Activated naive CD8-positive, alpha-beta T cell treated with anti-CD3 and anti-CD28 coated beads, Interleukin-2, amount 10 ng/mL, durations not matched to agents 7 days and 5 days (primary cell): ENCODE measurements around the gene CBLN3. TPM values are rescaled to one million over a fixed set of nuclear protein-coding genes. Genes with fewer than 3 reads are reported as not detected.
A peak's percentile ranks its signal among the peaks of the same experiment; 100 is the strongest.

Experiments
- ATAC-seq: fragments of 150-1000 bp; cut with Tn5 transposase; one replicate; pipeline ENCODE4 v1.10.0; 2021; ENCODE audit warnings: low read depth, moderate library complexity
- POLR2A ChIA-PET: fragments of 350-600 bp; sonication (Branson Sonifier 250); formaldehyde crosslinking; loops from one replicate; lab custom pipeline; 2021; ENCODE audit warnings: antibody characterized with exemption; lab: Charles Lee
- DNase-seq: peaks from one replicate; pipeline ENCODE4 v3.0.0; 2021
- H3K27ac Mint-ChIP-seq: one replicate; pipeline ENCODE4 v1.8.0; 2022; ENCODE audit warnings: mild to moderate bottlenecking, mixed read lengths
- H3K27me3 Mint-ChIP-seq: one replicate; pipeline ENCODE4 v1.8.0; 2022; ENCODE audit warnings: mild to moderate bottlenecking, moderate library complexity, mixed read lengths
- H3K36me3 Mint-ChIP-seq: one replicate; pipeline ENCODE4 v1.8.0; 2021; ENCODE audit warnings: mild to moderate bottlenecking, mixed read lengths
- H3K4me1 Mint-ChIP-seq: one replicate; pipeline ENCODE4 v1.8.0; 2021; ENCODE audit warnings: mixed read lengths
- H3K4me3 Mint-ChIP-seq: one replicate; pipeline ENCODE4 v1.8.0; 2022; ENCODE audit warnings: mild to moderate bottlenecking, moderate library complexity, mixed read lengths
- H3K9me3 Mint-ChIP-seq: one replicate; pipeline ENCODE4 v1.8.0; 2021; ENCODE audit warnings: mixed read lengths
- total RNA-seq, 2 experiments: library from RNA; stranded (reverse); gene quantifications; one replicate each; pipeline ENCODE4 v1.2.3, GENCODE V29; 2021

The CBLN3 gene
- total RNA-seq, 2 experiments from 2014 or later = 3.2 to 3.8 TPM

DNA sequence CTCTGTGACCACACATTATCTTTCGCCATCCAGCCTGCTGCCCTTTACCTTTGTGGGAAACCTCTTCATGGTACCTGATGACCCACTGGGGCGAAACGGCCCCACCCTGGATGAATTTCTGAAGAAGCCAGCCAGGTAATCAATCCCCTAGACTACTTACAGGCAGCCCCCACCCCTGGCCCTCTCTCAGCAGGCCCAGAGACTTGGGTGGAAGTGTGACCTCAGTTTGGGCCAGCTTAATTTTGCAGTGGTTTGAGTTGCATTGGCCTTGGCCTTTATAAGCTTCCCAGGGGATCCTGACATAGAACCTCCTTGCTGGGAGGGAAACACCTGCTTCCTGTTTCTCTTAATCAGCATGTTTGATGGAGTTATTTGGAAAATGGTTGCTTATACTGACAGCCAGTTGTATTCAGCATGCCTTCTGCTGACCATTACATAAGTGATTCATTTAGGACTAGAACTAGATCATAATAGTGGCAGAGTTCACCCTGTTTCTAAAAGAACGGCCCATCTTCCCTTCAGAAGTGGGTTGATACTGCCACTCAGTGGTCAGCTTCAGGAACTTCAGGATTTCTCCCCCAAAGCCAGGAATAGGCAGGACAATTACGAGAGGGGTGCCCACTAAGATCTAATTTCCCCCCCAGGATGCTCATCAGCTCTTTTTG is 7.0 kb upstream of the CBLN3 start:
- POLR2A ChIA-PET = interaction anchor here (0.6 to 3.7 kb wide), 7 partner anchors 96 to 301 kb away, joined by 3 to 31 read pairs (median 7); partner anchors contain the start of genes PSME1, RIPK3 and TINF2
- Mint-ChIP-seq H3K27ac (peak overlapping the region; percentile 89), H3K36me3 (peaks cover 36% of the 10 kb centered on the region), H3K27me3 (no peaks in the 10 kb centered on the region), H3K9me3 (no peaks in the 10 kb centered on the region), H3K4me3 (peak overlapping the region; percentile 75), H3K4me1 (peaks cover 38% of the 10 kb centered on the region)
- no peak for DNase-seq
- ATAC-seq = peak; percentile 24

DNA sequence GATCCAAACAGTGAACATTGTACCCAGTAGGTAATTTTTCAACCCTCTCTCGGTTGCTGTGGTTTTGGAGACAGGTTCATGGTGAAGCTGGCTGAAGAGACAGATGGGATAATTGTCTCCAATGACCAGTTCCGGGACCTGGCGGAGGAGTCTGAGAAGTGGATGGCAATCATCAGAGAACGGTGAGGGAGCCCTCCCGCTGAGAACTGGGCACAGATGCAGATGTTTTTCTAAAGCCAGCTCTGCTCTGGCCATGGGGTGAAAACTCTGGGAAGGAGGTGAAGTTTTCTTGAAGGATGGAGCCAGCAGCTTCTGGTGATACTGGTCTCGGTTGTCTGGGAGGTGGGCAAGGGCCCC is 6.5 kb upstream of the CBLN3 start:
- Mint-ChIP-seq H3K27me3 (no peaks in the 10 kb centered on the region), H3K4me3 (no peak overlapping the region), H3K4me1 (peaks cover 42% of the 10 kb centered on the region), H3K27ac (no peak overlapping the region), H3K36me3 (peaks cover 36% of the 10 kb centered on the region), H3K9me3 (no peaks in the 10 kb centered on the region)
- POLR2A ChIA-PET = interaction anchor here (0.8 to 3.7 kb wide), 3 partner anchors 96 to 103 kb away, joined by 4 to 31 read pairs (median 8); partner anchors contain the start of gene RIPK3
- DNase-seq (no peak), ATAC-seq (no peak)

DNA sequence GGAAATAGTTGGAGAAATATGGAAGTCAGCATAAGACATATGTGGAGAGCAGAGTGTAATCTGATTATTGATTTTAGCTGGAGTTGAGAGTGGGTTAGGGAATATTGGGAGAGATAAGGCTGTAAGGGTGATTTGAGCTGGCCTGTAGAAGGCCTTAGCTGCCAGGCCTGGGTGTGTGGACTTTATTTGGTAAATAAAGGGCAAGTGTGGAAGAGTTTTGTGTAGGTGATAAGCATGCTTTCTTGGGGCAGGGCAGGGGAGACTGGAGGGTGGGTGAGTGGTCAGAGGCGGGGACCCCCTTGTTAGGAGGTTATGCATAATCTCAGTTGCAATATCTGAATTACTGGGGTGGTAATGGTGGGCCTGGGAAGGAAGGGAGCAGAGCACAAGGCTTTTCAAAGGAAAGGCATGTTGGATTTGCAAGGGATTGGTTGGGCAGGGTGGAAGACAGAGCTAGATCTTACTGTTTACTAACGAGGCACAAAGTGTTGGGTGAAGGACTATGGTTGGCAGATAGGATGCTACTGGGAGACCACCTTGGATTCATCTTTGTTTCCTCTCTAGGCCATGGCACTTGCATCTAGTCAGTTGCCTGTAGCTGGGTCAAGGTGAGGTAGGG is 5.8 kb upstream of the CBLN3 start:
- Mint-ChIP-seq H3K4me3 (no peak overlapping the region), H3K27me3 (no peaks in the 10 kb centered on the region), H3K9me3 (no peaks in the 10 kb centered on the region), H3K36me3 (peaks cover 36% of the 10 kb centered on the region), H3K4me1 (peaks cover 37% of the 10 kb centered on the region), H3K27ac (peak overlapping the region; percentile 1)
- POLR2A ChIA-PET = interaction anchor here (0.8 to 3.7 kb wide), 4 partner anchors 95 to 102 kb away, joined by 4 to 31 read pairs (median 6); partner anchors contain the start of gene RIPK3
- ATAC-seq = no peak
- DNase-seq = no peak

DNA sequence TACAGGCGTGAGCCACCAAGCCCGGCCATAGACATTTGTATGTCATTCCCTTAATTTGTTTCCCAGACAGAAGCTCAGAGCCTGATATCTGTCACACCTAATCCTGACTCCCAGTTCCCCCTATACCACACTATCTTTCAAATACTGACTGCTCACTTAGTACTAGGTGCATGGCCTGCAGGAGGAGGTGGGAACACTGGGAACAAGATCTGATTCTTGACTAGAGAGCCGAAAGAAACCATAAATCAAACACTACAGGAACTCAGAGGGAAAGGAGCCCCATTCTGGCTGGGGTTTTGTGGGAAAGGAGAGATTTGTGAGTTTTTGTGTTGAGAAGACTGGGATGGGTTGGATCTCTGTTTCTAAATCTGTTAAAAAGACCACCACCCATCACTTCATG is 5.2 kb upstream of the CBLN3 start:
- ATAC-seq (no peak), DNase-seq (no peak)
- Mint-ChIP-seq H3K4me1 (peaks cover 36% of the 10 kb centered on the region), H3K4me3 (no peak overlapping the region), H3K36me3 (peaks cover 35% of the 10 kb centered on the region), H3K27me3 (no peaks in the 10 kb centered on the region), H3K27ac (no peak overlapping the region), H3K9me3 (no peaks in the 10 kb centered on the region)
- POLR2A ChIA-PET = interaction anchor here (1.5 to 3.7 kb wide), 2 partner anchors 95 to 102 kb away, joined by 4 to 31 read pairs; partner anchors contain the start of gene RIPK3

DNA sequence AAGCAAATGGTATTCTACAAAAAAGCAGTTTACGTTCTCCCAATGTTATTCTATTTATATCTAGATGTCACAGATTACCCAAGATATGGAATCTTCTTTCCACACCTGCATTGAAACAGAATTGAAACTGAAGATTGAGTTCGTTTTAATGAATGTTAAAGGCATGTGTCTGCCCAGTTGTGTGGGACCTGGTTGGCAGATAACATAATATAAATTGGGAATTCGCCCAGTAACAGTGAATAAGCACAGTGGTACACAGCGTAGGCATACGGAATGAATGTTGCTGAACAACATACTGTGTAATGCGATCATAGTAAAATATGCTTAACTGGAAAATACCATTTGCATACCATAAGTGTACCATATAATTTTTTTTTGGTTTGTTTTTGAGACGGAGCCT is 4.6 kb upstream of the CBLN3 start:
- Mint-ChIP-seq H3K9me3 (no peaks in the 10 kb centered on the region), H3K27me3 (no peaks in the 10 kb centered on the region), H3K27ac (no peak overlapping the region), H3K4me1 (peaks cover 38% of the 10 kb centered on the region), H3K4me3 (no peak overlapping the region), H3K36me3 (peaks cover 30% of the 10 kb centered on the region)
- POLR2A ChIA-PET = interaction anchor here (1.5 kb wide), 1 partner anchor 94 kb away, joined by 4 read pairs; the partner anchor contains the start of gene RIPK3
- DNase-seq (no peak), ATAC-seq (no peak)

DNA sequence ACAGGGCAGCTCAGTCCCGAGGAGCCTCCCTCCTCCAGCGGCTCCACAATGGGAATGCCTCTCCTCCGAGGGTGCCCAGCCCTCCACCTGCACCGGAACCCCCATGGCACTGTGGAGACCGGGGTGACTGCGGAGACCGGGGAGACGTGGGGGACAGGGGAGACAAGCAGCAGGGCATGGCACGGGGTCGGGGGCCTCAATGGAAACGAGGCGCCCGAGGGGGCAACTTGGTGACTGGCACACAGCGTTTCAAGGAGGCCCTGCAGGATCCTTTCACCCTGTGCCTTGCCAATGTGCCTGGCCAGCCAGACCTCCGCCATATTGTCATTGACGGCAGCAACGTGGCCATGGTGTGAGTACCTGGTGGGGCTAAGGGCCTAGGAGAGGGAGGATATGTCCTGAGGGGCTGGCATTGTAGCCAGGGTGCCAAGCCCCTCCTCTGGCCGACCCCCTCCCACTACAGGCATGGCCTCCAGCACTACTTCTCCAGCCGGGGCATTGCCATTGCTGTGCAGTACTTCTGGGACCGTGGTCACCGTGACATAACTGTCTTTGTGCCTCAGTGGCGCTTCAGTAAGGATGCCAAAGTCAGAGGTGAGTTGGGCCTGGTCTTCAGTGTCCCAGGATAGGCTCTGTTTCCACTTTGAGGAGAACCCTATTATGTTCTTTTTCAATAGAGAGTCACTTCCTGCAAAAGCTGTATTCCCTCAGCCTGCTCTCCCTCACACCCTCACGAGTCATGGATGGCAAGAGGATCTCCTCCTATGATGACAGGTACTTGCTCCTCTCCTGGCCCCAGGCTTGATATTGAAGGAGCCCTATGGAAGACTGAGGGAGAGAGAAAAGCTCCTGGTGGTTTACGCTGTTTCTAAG is 3.0 kb upstream of the CBLN3 start:
- ATAC-seq (no peak), DNase-seq (no peak)
- Mint-ChIP-seq H3K27ac (no peak overlapping the region), H3K9me3 (no peaks in the 10 kb centered on the region), H3K4me1 (peaks cover 35% of the 10 kb centered on the region), H3K4me3 (no peak overlapping the region), H3K36me3 (peaks cover 22% of the 10 kb centered on the region), H3K27me3 (no peaks in the 10 kb centered on the region)
- POLR2A ChIA-PET = interaction anchor here (0.6 to 5.3 kb wide), 12 partner anchors 9 to 358 kb away, joined by 3 to 135 read pairs (median 22); partner anchors contain the start of genes ADCY4, CHMP4A, CIDEB and DHRS1

DNA sequence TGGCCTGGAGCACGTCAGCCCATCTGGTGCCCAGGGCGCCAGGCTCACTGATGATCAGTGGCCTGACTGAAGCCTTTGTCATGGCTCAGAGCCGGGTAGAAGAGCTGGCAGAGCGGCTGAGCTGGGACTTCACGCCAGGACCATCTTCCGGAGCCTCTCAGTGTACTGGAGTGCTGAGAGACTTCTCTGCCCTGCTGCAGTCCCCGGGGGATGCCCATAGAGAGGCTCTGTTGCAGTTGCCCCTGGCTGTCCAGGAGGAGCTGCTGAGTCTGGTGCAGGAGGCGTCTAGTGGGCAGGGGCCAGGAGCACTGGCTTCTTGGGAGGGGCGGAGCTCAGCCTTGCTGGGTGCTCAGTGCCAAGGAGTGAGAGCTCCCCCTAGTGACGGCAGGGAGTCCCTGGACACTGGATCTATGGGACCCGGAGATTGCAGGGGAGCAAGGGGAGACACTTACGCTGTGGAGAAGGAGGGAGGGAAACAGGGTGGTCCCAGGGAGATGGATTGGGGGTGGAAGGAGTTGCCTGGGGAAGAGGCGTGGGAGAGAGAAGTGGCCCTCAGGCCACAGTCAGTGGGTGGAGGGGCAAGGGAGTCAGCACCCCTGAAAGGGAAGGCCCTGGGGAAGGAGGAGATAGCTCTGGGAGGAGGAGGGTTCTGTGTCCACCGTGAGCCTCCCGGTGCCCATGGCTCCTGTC is 2.2 kb upstream of the CBLN3 start:
- peak; percentile 85 for DNase-seq
- peaks cover 34% of the 10 kb centered on the region for H3K4me1 Mint-ChIP-seq
- peak; percentile 61 for ATAC-seq
- POLR2A ChIA-PET = interaction anchor here (0.6 to 5.3 kb wide), 18 partner anchors 9 to 357 kb away, joined by 3 to 135 read pairs (median 14); partner anchors contain the start of genes ADCY4, CHMP4A, CIDEB and DHRS1
- H3K27ac Mint-ChIP-seq = peak overlapping the region; percentile 97
- no peaks in the 10 kb centered on the region for H3K27me3 Mint-ChIP-seq
- H3K9me3 Mint-ChIP-seq = no peaks in the 10 kb centered on the region
- peaks cover 18% of the 10 kb centered on the region for H3K36me3 Mint-ChIP-seq
- peak overlapping the region; percentile 95 for H3K4me3 Mint-ChIP-seq

DNA sequence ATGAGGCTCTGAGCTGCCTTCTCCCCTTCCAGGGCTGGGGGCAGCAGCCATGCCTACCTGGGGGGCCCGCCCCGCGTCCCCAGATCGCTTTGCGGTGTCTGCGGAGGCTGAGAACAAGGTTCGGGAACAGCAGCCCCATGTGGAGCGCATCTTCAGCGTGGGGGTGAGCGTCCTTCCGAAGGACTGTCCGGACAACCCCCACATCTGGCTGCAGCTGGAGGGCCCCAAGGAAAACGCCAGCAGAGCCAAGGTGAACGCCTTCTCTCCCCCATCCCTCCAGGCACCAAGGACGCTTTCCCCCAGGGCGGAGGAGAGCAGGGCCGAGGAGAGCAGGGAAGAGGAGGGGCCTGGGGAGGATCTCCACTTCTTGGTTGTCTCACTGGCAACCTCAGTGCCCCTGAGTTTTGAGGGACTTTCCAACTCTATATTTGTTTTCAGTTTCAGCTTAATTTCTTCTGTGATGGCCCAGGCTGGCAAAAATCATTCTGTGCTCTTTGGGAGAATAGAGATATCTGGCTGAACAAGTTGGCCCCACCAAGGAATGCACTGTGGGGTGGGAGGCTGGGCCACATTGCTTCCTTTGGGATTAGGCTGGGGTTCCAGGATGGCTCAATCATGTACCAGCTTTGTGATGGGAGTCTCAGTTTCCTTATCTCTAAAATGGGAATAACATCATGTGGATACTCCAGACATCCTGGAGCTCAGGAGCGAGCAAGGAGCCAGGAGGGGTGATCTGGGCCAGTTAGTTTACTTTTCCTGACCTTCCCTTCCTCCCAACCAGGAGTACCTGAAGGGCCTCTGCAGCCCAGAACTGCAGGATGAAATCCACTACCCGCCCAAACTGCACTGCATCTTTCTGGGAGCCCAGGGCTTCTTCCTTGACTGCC is 1.5 kb upstream of the CBLN3 start:
- POLR2A ChIA-PET = interaction anchor here (0.5 to 5.3 kb wide), 35 partner anchors 9 to 337 kb away, joined by 3 to 135 read pairs (median 6); partner anchors contain the start of genes ADCY4, CHMP4A, CIDEB and DCAF11
- Mint-ChIP-seq H3K27ac (peak overlapping the region; percentile 97), H3K4me3 (peak overlapping the region; percentile 95), H3K27me3 (no peaks in the 10 kb centered on the region), H3K4me1 (peaks cover 36% of the 10 kb centered on the region), H3K36me3 (peaks cover 17% of the 10 kb centered on the region), H3K9me3 (no peaks in the 10 kb centered on the region)
- peak; percentile 27 for ATAC-seq
- peak; percentile 65 for DNase-seq

DNA sequence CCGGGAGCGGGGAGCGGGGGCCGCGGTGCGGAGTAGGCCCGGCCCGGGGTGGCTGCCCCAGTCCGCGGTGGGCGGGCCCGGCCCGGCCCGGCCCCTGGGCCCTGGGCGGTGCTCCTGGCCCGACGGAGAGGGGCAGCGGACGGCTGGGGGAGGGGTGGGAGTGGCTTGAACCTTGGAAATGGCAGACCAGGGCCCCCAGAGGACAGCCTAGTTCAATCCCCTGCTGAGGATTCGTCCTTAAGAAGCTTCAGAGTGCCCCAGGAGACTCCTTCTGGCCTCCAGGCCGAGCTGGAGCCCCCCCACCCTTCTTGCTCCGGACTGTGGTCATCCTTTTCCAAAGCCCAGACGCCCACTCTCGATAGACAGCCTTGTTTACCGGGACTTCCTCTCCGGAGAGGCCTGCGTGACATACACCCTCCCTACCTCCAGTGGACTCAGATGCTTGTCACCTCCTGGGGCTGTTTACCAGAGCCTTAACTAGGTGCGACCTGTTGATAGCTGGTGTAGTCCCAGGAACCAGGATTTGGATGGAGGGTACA is 744 bp upstream of the CBLN3 start:
- H3K27ac Mint-ChIP-seq = peak overlapping the region; percentile 97
- H3K27me3 Mint-ChIP-seq = no peaks in the 10 kb centered on the region
- peak; percentile 59 for ATAC-seq
- peaks cover 41% of the 10 kb centered on the region for H3K4me1 Mint-ChIP-seq
- peak overlapping the region; percentile 95 for H3K4me3 Mint-ChIP-seq
- H3K36me3 Mint-ChIP-seq = peaks cover 16% of the 10 kb centered on the region
- no peaks in the 10 kb centered on the region for H3K9me3 Mint-ChIP-seq
- no peak for DNase-seq
- POLR2A ChIA-PET = interaction anchor here (0.5 to 5.3 kb wide), 40 partner anchors 11 to 336 kb away, joined by 3 to 135 read pairs (median 5); partner anchors contain the start of genes ADCY4, CHMP4A, CIDEB and DCAF11

DNA sequence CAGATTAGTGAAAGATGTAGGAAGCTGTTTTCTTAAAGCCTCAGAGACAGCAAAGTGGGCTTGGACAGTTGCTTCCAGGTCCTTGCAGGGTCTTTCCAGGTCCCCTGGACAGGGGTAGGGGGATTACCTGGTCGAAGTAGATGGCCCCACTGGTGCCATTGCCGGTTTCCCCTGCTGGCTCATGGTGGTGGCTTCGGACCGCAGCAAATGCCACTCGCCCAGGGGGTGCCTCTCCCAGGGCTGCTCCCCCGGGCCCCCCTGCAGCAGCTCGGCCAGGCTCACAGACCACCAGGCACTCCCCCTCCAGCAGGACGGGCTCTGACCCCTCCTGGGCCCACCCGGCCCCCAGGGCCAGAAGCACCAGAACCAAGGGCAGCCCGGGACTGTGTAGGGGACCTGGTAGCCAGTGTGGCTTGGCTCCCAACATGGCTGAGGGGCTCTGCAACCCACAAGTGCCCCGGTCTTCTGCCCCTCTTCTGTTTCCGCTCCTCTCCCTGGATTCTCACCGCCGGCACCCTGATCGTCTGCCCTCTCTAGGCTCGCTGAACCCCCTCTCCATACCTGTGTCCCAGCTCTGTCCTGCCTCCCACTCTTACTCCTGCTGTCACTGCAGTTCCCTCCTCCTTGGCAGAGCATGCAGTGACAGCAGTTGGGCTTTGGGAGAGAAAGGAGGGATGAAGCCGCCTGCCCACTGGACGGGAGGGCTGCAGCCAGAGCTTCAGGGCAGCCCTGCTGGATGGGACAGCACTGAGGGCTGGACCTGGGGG is 657 bp downstream of the CBLN3 start:
- H3K27ac Mint-ChIP-seq = peak overlapping the region; percentile 98

More for the DNA sequence above, 657 bp downstream of the CBLN3 start:
- Mint-ChIP-seq H3K27me3 (no peaks in the 10 kb centered on the region), H3K9me3 (no peaks in the 10 kb centered on the region), H3K36me3 (peaks cover 10% of the 10 kb centered on the region), H3K4me3 (peak overlapping the region; percentile 93), H3K4me1 (peaks cover 42% of the 10 kb centered on the region)
- ATAC-seq = no peak
- no peak for DNase-seq
- POLR2A ChIA-PET = interaction anchor here (0.7 to 5.3 kb wide), 10 partner anchors 10 to 186 kb away, joined by 3 to 135 read pairs (median 16); partner anchors contain the start of genes ADCY4, LTB4R, LTB4R2 and NYNRIN
